K562 (cell line): ENCODE data around the gene IL1R1. TPM values are rescaled to one million over a fixed set of nuclear protein-coding genes. Genes with fewer than 3 reads are reported as not detected.

Experiments used
- ATAC-seq: fragments of 200-7000 bp; cut with Tn5 transposase; 3 replicates; pipeline ENCODE4 v1.9.1; 2020; ENCODE audit warnings: moderate library complexity
- BruUV-seq: library from RNA; stranded (reverse); fragments of 400-500 nt; replicated peaks from 2 replicates; lab custom pipeline; 2021; lab: Mats Ljungman, UMichigan
- CTCF ChIA-PET: fragments of 300-600 bp; formaldehyde crosslinking; extraction: SDS; loops from one replicate; lab custom pipeline; 2021; ENCODE audit warnings: low intra/inter-chr PET ratio; lab: Yijun Ruan, JAX
- POLR2A ChIA-PET: fragments of 300-600, 350-650 bp; sonication (Branson Sonifier 250); formaldehyde crosslinking; extraction: SDS; loops from one replicate; lab custom pipeline; 2021; ENCODE audit warnings: antibody characterized with exemption, inconsistent platforms; lab: Yijun Ruan, JAX
- DNase-seq, 4 experiments: peaks; one replicate each; pipeline versions ENCODE4 v3.0.0 to v3.0.0-alpha.2; 2011 to 2018; ENCODE audit warnings: low spot score in 3 of 4, mixed read lengths in 3 of 4; ENCODE audit errors: extremely low read depth in 1 of 4
- FAIRE-seq: peaks from 2 replicates; lab custom pipeline; 2011; peaks lifted over from hg19 to GRCh38; lab: Jason Lieb, UNC
- H2AFZ ChIP-seq: 2 replicates; pipeline ENCODE4 v1.6.0; 2011; ENCODE audit warnings: low read depth, low read length, control low read depth, inconsistent platforms
- H3K27ac ChIP-seq: fragments of 200-600 bp; 3 replicates; pipeline ENCODE4 v1.8.0; 2011; ENCODE audit warnings: low read depth, mild to moderate bottlenecking, control low read depth, inconsistent platforms, low read length, moderate library complexity, mixed read lengths; ENCODE audit errors: extremely low read depth
- H3K27me3 ChIP-seq, 2 experiments: fragments of 300-600 bp in 1 of 2; 2 replicates in 1 of 2; 3 replicates in 1 of 2; pipeline versions ENCODE4 v1.6.0 to v1.8.0; 2011; ENCODE audit warnings: inconsistent platforms in 2 of 2, low read length in 2 of 2, mild to moderate bottlenecking in 1 of 2, mixed read lengths in 1 of 2, moderate library complexity in 1 of 2; ENCODE audit not compliant: control insufficient read depth in 2 of 2, insufficient read depth in 2 of 2
- H3K36me3 ChIP-seq: fragments of 300-600 bp; 3 replicates; pipeline ENCODE4 v1.8.0; 2011; ENCODE audit warnings: mild to moderate bottlenecking, low read length, inconsistent platforms; ENCODE audit not compliant: control insufficient read depth, insufficient read depth
- H3K4me1 ChIP-seq, 2 experiments: fragments of 200-600 bp in 1 of 2; replicated peaks in 1 of 2; 2 replicates in 1 of 2; 3 replicates in 1 of 2; pipeline versions ENCODE4 v1.5.1 to v1.8.0; 2011; ENCODE audit warnings: inconsistent platforms in 2 of 2, low read length in 2 of 2, mild to moderate bottlenecking in 1 of 2, mixed read lengths in 1 of 2, moderate library complexity in 1 of 2; ENCODE audit not compliant: control insufficient read depth in 2 of 2, insufficient read depth in 2 of 2
- H3K4me2 ChIP-seq: 2 replicates; pipeline ENCODE4 v1.6.1; 2011; ENCODE audit warnings: low read length, control low read depth, inconsistent platforms, mixed read lengths; ENCODE audit not compliant: insufficient read depth
- H3K4me3 ChIP-seq: fragments of 200-600 bp; sonication (generic), shearing (Covaris generic); 2 replicates; pipeline ENCODE4 v1.5.1; 2016; ENCODE audit warnings: control low read depth, inconsistent platforms
- H3K79me2 ChIP-seq: fragments of 200-600 bp; 3 replicates; pipeline ENCODE4 v1.8.0; 2011; ENCODE audit warnings: low read length, inconsistent platforms; ENCODE audit not compliant: control insufficient read depth, insufficient read depth
- H3K9ac ChIP-seq, 2 experiments: 2 replicates each; pipeline versions ENCODE4 v1.6.0 to v1.6.1; 2011; ENCODE audit warnings: low read depth in 2 of 2, low read length in 2 of 2, control low read depth in 1 of 2, inconsistent platforms in 1 of 2, mild to moderate bottlenecking in 1 of 2, mixed read lengths in 1 of 2; ENCODE audit not compliant: insufficient read depth in 1 of 2
- H3K9me1 ChIP-seq: one replicate; pipeline ENCODE4 v1.6.0; 2011; ENCODE audit warnings: inconsistent platforms, mild to moderate bottlenecking, low read length, moderate library complexity; ENCODE audit not compliant: control insufficient read depth, insufficient read depth
- H3K9me3 ChIP-seq: replicated peaks from 2 replicates; pipeline ENCODE4 v1.5.1; 2011; ENCODE audit warnings: low read depth, low read length, inconsistent platforms; ENCODE audit not compliant: control insufficient read depth, insufficient read depth
- H4K20me1 ChIP-seq: replicated peaks from 2 replicates; pipeline ENCODE4 v1.6.1; 2011; ENCODE audit warnings: low read length, inconsistent platforms, mixed read lengths; ENCODE audit not compliant: control insufficient read depth, insufficient read depth
- GABPA ChIP-seq: fragments of 200-800 bp; sonication (Bioruptor generic); conservative IDR thresholded peaks from 2 replicates; pipeline ENCODE4 v1.6.1; 2016; ENCODE audit warnings: low read depth, missing genetic modification characterization, missing compliant biosample characterization
- ZNF780A ChIP-seq: fragments of 250-450 bp; sonication (Bioruptor Pico); IDR thresholded peaks from 2 replicates; pipeline ENCODE4 v1.5.0; 2021; ENCODE audit warnings: mild to moderate bottlenecking
- whole genome bisulfite sequencing: fragments of 100-300 bp; shearing (Covaris generic); methylation state at CpG from one replicate; pipeline ENCODE4 v1.1.6; 2016; ENCODE audit warnings: low coverage, mixed read lengths; ENCODE audit not compliant: insufficient coverage; ENCODE audit errors: missing lambda C conversion rate; 5-methylcytosine and 5-hydroxymethylcytosine counted together
- in situ Hi-C: fragments of 300-500 bp; cut with MboI; formaldehyde crosslinking; loops from 4 replicates; pipeline ENCODE4 v1.15.0; 2018; ENCODE audit warnings: inconsistent platforms, mixed read lengths
- intact Hi-C: fragments of 100-400 bp; cut with micrococcal nuclease; formaldehyde crosslinking; loops from 2 replicates; pipeline ENCODE4 v1.14.2; 2022
- polyA plus RNA-seq, 8 experiments: library from polyadenylated mRNA; depleted of rRNA in 4 of 8; stranded (reverse) in 5 of 8; unstranded in 3 of 8; fragments of >200 nt; fragmentation: Nextera tagmentation in 2 of 8; fragmentation: Illumina TruSeq in 1 of 8; extraction: Ambion mirVana in 2 of 8; extraction: Trizol in 1 of 8; gene quantifications; 2 replicates each; pipeline versions ENCODE4 v1.2.1 to v1.2.3, GENCODE V29; 2011 to 2014; ENCODE audit warnings: inconsistent platforms in 1 of 8, missing spikeins in 1 of 8
- total RNA-seq, 7 experiments: library from RNA; depleted of rRNA in 6 of 7; stranded (reverse); fragments of >200 nt in 6 of 7; fragmentation: Illumina TruSeq in 2 of 7; extraction: Trizol in 2 of 7; gene quantifications; 2 replicates each; pipeline versions ENCODE4 v1.2.1 to v1.2.3, GENCODE V29; 2011 to 2021; ENCODE audit warnings: low replicate concordance in 1 of 7
- TF ChIP-seq, protein P1 (sequence below): fragments of 250-450 bp; sonication (Bioruptor Pico); IDR thresholded peaks from 2 replicates; pipeline ENCODE4 v1.4.0; 2020; ENCODE audit warnings: mild to moderate bottlenecking, moderate library complexity

IL1R1 gene
- total and polyA plus RNA-seq, 9 of the 15 experiments (the other 6 are each of a cell fraction or from before 2014, with no cell fraction given): 0.81 to 3.9 (median 1.6) TPM

DNA sequence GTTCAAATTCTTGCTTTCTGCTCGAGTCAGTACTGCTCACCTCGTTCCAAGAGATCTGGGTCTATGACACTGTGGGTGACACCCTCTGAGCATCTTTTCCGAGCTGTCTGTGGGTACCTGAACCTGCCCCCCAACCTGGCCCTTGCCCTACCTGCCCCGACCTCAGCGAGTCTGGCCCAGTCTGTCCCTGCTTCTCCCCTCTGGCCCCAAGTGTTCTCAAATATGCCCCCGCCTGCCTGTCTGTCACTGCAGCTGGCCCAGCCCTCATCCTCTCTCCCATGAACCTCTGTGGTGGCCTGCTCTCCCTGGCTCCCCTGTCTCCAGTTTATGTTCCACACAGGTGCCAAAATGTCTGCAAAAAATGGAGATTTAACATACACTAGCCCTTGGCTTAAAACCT lies 11.8 kb downstream of the IL1R1 start:
- Histone ChIP-seq H3K9me3 (no peaks in the 10 kb centered on the region), H3K27me3 (no peaks in the 10 kb centered on the region), H3K9ac (no peak overlapping the region), H3K4me1 (no peaks in the 10 kb centered on the region), H3K79me2 (no peaks in the 10 kb centered on the region), H4K20me1 (no peaks in the 10 kb centered on the region), H3K4me2 (no peak overlapping the region), H3K36me3 (no peaks in the 10 kb centered on the region), H3K9me1 (no peaks in the 10 kb centered on the region), H2AFZ (no peak overlapping the region), H3K27ac (no peak overlapping the region), H3K4me3 (no peak overlapping the region)
- no TSS peak for BruUV-seq
- DNase-seq (no peak), ATAC-seq (no peak), FAIRE-seq (no peak)
- intact Hi-C loops: no loop called here
- TF ChIP-seq, protein P1, sequence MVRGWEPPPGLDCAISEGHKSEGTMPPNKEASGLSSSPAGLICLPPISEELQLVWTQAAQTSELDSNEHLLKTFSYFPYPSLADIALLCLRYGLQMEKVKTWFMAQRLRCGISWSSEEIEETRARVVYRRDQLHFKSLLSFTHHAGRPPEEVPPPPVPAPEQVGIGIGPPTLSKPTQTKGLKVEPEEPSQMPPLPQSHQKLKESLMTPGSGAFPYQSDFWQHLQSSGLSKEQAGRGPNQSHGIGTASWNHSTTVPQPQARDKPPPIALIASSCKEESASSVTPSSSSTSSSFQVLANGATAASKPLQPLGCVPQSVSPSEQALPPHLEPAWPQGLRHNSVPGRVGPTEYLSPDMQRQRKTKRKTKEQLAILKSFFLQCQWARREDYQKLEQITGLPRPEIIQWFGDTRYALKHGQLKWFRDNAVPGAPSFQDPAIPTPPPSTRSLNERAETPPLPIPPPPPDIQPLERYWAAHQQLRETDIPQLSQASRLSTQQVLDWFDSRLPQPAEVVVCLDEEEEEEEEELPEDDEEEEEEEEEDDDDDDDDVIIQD (CRISPR knock-in tag): no peak
- TF ChIP-seq ZNF780A (CRISPR knock-in tag) (no peak), GABPA (tag) (no peak)
- POLR2A ChIA-PET: interaction anchor here (0.8 kb wide), 1 partner anchor 12 kb away, joined by 3 read pairs; no protein-coding TSS in a partner anchor
- in situ Hi-C loops: no loop called here
- CTCF ChIA-PET: no interaction called here
- 18% methylated on average over 5 of the region's 6 CpGs for WGBS
